SKM-1 treated with dmso at 0.1 percent for 144 hours (cell line): ENCODE results near the gene RTEL1.

ENCODE experiments used
- DNase-seq: peaks from one replicate; lab custom pipeline; 2025; ENCODE audit not compliant: unreplicated experiment; lab: John Stamatoyannopoulos, UW

RTEL1 gene

DNA sequence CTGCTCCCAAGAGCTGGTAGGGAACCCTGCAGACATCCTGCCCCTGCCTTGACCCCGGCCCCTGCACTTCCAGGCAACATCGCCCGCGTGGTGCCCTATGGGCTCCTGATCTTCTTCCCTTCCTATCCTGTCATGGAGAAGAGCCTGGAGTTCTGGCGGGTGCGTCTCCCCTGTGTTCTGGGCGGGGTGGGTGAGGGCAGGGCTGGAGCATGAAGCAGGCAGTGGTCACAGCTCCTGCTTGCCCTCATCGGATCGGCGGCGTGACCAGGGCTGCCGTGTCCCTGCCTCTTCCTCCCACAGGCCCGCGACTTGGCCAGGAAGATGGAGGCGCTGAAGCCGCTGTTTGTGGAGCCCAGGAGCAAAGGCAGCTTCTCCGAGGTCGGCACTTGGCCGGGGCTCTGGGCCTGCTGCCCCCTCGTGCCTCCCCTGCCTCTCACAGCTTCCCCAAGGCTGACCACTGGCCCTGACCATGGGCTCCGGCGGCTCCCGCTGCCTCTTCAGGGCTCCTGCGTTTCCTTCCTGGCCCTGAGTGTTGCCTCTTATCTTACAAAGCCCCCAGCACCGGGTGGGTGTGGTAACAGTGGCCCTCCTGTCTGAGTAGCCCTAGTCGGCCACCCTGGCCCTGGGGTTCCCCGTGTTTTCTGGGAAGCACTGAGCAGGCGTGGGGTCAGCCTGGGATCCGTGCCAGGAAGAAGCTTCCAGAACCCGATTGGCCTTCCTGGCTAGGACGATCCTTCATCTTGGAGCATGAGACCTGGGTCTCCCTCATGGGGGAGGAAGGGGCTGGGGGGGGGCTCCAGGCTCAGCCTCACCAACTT, 30.3 kb downstream of the RTEL1 start:
- DNase-seq = no peak

DNA sequence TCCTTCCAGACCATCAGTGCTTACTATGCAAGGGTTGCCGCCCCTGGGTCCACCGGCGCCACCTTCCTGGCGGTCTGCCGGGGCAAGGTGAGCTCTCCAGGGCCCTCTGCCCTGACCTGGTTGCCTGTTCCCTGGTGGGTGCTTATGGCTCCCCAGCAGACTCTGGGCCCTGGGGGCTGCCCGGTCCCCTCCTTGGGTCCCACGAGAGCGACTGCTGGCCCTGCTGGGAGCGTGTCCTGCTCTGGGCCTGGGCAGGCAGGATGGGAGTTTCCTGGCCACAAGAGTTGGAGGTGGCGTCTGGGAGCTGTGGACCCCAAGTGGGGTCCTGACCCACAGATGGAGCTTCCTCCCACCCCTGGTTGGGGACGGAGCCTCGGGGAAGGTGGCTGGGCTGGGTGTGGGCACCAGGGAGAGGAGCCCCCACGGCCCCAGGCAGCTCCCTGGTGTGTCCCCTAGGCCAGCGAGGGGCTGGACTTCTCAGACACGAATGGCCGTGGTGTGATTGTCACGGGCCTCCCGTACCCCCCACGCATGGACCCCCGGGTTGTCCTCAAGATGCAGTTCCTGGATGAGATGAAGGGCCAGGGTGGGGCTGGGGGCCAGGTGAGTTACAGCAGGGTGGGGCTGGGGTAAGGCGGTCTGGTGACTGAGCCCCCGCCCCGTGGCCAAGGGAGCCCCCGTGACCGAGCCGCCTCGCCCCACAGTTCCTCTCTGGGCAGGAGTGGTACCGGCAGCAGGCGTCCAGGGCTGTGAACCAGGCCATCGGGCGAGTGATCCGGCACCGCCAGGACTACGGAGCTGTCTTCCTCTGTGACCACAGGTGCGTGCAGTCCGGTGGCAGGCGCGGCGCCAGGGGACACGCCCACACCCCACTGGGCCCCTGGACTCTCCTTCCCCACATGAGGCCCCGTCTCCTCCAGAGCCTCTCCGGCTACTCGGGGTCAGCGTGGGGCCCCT, 31.2 kb downstream of the RTEL1 start:
- no peak for DNase-seq

DNA sequence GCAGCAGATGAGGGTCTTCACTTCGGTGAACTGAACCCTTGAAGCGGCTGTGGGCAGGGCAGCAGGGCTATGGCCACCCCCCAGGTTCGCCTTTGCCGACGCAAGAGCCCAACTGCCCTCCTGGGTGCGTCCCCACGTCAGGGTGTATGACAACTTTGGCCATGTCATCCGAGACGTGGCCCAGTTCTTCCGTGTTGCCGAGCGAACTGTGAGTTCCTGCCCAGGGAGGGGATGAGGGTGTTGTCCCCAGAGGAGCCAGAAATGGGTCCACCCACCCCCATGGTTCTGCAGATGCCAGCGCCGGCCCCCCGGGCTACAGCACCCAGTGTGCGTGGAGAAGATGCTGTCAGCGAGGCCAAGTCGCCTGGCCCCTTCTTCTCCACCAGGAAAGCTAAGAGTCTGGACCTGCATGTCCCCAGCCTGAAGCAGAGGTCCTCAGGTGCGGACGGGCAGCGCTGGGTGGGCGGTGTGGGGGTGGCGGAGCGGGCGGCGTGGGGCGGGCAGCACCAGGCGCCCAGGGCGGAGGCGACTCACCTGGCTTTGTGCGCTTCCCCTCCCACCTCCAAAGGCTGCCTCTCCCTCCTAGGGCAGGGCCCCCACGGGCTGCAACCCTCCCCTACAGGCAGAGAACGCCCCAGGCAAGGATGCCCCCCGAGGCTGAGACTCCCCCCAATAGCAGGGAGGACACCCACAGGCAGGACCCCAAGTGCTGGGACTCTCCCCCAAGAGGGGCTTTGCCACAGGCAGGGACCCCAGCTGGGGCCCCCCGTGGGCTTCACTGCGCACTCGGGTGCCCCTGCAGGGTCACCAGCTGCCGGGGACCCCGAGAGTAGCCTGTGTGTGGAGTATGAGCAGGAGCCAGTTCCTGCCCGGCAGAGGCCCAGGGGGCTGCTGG, 32.1 kb downstream of the RTEL1 start:
- no peak for DNase-seq

DNA sequence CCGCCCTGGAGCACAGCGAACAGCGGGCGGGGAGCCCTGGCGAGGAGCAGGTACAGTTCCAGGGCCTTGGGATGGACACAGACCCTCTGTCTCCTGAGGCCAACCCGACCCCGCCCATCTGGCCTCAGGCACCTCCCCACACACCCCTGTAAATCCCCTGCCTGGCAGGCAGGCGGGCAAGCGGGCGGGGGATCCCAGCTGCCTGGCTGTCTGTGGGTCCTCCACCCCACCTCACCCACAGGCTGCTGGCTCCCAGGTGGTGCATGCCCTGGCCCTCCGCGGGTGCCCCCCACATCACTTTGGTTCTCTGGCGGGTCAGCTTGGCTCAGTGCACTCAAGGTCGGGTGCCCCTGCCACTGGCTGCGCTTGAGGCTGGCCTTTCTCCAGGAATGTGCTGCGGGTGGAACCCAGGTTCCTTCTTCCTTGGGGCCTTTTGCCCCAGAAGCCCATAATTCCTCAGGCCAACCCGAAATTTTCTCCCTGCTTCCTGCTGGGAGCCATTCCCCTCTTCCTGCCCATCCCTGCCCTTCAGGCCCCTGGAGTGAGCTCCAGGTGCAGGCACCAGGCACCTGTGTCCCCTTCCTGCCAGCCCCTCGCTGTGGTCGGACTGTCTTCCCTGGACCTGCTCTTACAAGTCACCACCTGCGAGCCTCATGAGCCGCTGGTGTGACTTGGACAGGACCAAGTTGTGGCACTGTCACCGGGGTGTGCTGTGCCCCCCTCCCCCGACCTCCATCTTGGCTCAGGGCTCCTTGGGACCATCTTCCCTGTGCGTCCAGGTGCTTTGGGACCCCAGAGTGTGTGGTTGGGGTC, 33.0 kb downstream of the RTEL1 start:
- DNase-seq = no peak

DNA sequence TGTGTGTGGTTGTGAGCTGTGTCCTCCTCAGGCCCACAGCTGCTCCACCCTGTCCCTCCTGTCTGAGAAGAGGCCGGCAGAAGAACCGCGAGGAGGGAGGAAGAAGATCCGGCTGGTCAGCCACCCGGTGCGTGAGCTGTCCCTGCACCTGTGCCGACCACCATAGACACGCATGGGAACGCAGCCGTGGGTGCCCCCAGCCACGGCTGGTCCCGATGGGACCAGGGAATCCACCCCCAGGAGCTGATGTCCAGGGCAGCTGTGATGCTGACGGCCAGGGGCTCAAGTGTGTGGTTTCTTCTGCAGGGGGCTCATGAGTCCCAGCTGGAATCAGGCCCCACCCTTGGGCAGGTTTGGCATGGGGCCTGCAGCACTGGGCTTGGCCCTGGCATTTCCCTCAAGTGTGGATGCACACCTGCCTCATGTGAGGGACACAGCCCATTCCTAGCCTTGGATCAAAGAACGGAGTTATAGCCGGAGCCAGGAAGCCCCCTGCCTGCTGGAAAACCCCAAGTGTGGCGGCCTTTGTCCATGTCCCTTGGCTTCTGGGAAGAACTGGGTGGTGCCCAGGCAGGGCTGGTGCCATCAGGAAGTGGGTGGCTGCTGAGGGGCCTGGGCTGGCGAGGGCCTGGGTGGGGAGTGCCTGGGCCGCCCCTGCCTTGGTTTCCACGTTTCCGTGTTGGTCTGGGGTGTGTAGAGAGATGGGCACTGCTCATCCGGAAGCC, 33.8 kb downstream of the RTEL1 start:
- DNase-seq = no peak

DNA sequence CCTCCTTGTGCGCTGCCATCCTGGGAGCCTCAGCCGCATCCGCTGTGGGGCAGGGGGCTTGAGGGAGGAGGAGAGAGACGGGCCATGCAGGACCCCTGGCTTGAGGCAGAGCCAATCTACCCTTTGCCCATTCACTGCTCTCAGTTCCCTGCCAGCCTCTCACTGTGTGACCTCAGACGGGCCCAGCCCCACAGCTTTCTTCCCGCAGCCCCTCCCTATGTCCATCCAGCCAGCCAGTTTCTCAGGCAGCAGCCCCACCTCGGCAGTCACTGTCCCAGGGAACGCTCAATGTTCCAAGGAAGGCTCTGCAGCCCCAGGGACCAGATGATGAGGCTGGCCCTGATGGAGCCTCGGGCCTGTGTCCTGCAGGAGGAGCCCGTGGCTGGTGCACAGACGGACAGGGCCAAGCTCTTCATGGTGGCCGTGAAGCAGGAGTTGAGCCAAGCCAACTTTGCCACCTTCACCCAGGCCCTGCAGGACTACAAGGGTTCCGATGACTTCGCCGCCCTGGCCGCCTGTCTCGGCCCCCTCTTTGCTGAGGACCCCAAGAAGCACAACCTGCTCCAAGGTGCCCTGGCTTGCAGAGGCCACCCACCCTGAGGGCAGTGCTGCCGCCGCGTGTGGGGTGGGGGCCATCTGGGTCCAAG, 34.4 kb downstream of the RTEL1 start:
- DNase-seq = no peak

DNA sequence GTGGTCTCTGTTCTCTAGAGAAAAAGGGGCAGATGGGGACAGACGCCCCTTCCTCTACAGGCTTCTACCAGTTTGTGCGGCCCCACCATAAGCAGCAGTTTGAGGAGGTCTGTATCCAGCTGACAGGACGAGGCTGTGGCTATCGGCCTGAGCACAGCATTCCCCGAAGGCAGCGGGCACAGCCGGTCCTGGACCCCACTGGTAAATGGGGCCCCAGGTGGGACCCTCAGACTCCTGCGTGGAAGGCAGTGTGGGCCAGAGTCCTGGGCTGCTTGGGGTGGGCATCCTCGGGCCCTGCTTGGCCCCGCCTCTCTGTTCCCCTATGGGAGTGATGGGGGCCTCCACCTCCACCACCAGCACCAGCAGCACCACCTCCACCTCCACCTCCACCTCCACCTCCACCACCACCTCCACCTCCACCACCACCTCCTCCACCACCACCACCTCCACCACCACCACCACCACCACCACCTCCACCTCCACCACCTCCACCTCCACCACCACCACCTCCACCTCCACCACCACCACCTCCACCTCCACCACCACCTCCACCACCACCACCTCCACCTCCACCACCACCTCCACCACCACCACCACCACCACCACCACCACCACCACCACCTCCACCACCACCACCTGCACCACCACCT, 35.1 kb downstream of the RTEL1 start:
- DNase-seq = no peak

DNA sequence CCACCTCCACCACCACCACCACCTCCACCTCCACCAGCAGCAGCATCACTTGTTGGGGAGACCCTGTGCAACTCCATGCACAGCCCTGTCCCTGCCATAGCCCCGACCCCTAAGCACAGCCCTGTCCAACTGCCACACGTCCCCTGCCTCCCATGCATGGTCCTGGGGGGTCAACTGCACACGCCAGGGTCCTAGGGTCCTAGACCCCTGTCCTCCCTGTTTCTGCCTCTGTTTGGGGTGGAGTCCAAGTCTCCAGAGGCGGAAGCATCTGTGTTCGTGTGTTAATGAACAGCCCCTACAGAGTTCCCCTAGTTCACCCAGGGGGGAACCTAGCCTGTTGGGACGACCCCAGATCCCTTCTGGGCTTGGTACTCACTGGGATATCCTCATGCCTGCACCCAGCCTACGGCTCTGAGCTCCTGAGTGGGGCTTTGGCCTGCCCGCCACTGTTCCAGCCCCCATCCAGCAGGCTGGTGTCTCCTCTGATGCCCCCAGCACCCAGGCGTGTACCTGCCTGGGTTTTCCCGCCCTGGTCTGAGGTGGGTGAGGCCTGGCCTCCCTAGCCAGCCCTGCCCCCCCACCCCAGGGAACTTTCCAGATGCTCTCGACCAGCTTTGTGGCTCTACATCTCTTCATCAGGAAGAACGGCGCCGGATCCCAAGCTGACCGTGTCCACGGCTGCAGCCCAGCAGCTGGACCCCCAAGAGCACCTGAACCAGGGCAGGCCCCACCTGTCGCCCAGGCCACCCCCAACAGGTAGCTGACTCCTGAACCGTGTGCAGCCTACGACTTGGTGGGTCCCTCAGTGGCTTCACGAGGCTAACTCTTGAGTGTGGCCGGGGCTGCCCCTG, 35.8 kb downstream of the RTEL1 start:
- DNase-seq = no peak

DNA sequence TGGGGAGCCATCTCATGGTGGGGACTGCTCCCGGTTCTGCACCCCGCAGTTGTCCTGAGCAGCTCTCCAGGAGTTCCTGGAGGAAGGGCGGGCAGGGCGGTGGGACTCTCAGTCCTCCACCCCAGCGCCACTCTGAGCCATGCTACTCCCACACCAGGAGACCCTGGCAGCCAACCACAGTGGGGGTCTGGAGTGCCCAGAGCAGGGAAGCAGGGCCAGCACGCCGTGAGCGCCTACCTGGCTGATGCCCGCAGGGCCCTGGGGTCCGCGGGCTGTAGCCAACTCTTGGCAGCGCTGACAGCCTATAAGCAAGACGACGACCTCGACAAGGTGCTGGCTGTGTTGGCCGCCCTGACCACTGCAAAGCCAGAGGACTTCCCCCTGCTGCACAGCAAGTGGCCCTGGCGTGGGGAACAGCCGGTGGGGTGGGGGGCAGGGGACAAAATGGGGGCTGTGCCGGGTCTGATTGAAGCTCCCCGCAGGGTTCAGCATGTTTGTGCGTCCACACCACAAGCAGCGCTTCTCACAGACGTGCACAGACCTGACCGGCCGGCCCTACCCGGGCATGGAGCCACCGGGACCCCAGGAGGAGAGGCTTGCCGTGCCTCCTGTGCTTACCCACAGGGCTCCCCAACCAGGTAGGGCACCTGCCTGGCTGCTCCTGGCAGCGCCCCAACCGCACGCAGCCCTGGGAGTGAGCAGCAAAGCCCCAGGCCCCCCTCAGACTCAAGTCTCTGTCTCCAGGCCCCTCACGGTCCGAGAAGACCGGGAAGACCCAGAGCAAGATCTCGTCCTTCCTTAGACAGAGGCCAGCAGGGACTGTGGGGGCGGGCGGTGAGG, 36.7 kb downstream of the RTEL1 start:
- no peak for DNase-seq

DNA sequence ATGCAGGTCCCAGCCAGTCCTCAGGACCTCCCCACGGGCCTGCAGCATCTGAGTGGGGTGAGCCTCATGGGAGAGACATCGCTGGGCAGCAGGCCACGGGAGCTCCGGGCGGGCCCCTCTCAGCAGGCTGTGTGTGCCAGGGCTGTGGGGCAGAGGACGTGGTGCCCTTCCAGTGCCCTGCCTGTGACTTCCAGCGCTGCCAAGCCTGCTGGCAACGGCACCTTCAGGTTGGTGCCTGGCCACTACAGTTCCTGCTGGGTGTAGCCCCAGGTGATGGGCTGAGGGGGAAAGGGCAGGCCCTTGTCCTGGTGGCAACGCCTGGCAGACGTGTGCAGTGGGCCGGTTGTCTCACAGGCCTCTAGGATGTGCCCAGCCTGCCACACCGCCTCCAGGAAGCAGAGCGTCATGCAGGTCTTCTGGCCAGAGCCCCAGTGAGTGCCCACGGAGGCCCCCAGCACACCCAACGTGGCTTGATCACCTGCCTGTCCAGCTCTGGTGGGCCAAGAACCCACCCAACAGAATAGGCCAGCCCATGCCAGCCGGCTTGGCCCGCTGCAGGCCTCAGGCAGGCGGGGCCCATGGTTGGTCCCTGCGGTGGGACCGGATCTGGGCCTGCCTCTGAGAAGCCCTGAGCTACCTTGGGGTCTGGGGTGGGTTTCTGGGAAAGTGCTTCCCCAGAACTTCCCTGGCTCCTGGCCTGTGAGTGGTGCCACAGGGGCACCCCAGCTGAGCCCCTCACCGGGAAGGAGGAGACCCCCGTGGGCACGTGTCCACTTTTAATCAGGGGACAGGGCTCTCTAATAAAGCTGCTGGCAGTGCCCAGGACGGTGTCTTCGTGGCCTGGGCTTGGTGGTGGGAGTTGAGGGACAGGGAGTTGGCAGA, 37.6 kb downstream of the RTEL1 start:
- DNase-seq = no peak

DNA sequence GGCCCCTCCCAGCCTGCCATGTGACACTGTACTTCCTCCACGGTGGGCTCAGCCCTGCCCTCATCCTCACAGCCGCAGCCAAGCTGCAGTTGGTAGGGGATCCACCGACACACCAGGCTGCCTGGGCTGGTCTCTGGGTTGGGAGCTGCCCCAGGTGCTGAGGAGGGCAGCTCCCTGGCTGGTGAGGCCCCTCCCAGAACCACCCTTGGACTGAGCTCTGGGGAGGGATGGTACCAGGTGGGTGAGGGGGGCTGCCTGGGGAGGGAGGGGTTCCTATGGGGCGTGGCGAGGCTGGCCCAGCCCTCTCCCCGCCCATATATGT, 38.2 kb downstream of the RTEL1 start:
- no peak for DNase-seq

DNA sequence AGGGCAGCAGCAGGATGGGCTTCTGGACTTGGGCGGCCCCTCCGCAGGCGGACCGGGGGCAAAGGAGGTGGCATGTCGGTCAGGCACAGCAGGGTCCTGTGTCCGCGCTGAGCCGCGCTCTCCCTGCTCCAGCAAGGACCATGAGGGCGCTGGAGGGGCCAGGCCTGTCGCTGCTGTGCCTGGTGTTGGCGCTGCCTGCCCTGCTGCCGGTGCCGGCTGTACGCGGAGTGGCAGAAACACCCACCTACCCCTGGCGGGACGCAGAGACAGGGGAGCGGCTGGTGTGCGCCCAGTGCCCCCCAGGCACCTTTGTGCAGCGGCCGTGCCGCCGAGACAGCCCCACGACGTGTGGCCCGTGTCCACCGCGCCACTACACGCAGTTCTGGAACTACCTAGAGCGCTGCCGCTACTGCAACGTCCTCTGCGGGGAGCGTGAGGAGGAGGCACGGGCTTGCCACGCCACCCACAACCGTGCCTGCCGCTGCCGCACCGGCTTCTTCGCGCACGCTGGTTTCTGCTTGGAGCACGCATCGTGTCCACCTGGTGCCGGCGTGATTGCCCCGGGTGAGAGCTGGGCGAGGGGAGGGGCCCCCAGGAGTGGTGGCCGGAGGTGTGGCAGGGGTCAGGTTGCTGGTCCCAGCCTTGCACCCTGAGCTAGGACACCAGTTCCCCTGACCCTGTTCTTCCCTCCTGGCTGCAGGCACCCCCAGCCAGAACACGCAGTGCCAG, 38.7 kb downstream of the RTEL1 start, which contains the start of gene TNFRSF6B:
Gene TNFRSF6B (plus strand): TSS at position 25 of the 729 bp plus-strand sequence. CDS start 116 bp downstream, at position 141.
- no peak for DNase-seq

DNA sequence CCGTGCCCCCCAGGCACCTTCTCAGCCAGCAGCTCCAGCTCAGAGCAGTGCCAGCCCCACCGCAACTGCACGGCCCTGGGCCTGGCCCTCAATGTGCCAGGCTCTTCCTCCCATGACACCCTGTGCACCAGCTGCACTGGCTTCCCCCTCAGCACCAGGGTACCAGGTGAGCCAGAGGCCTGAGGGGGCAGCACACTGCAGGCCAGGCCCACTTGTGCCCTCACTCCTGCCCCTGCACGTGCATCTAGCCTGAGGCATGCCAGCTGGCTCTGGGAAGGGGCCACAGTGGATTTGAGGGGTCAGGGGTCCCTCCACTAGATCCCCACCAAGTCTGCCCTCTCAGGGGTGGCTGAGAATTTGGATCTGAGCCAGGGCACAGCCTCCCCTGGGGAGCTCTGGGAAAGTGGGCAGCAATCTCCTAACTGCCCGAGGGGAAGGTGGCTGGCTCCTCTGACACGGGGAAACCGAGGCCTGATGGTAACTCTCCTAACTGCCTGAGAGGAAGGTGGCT, 39.3 kb downstream of the RTEL1 start:
- no peak for DNase-seq

DNA sequence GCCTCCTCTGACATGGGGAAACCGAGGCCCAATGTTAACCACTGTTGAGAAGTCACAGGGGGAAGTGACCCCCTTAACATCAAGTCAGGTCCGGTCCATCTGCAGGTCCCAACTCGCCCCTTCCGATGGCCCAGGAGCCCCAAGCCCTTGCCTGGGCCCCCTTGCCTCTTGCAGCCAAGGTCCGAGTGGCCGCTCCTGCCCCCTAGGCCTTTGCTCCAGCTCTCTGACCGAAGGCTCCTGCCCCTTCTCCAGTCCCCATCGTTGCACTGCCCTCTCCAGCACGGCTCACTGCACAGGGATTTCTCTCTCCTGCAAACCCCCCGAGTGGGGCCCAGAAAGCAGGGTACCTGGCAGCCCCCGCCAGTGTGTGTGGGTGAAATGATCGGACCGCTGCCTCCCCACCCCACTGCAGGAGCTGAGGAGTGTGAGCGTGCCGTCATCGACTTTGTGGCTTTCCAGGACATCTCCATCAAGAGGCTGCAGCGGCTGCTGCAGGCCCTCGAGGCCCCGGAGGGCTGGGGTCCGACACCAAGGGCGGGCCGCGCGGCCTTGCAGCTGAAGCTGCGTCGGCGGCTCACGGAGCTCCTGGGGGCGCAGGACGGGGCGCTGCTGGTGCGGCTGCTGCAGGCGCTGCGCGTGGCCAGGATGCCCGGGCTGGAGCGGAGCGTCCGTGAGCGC, 39.9 kb downstream of the RTEL1 start:
- no peak for DNase-seq
